Gastroesophageal sphincter (tissue), 4 donors: ENCODE measurements around the gene NPIPA1. TPM values are rescaled to one million over a fixed set of nuclear protein-coding genes. Genes with fewer than 3 reads are reported as not detected.
"Not testable (repeated sequence)": the region's sequence is repeated elsewhere in the genome, so short reads cannot be mapped to it uniquely, and the experiment has no call there.

Experiments
- ATAC-seq: fragments of 150-250 bp; one replicate; pipeline ENCODE4 v1.9.1; 2016; ENCODE audit warnings: mild to moderate bottlenecking, moderate library complexity
- H3K27ac ChIP-seq, 4 donors: fragments of 200-600 bp; sonication (generic) in 3 of 4; 1 replicate in 3 of 4; 2 replicates in 1 of 4; pipeline ENCODE4 v1.5.1; 2016 to 2019
- H3K27me3 ChIP-seq: fragments of 200-600 bp; sonication (generic); one replicate; pipeline ENCODE4 v1.5.1; 2019
- H3K36me3 ChIP-seq, 2 donors: fragments of 200-600 bp; sonication (generic); one replicate each; pipeline ENCODE4 v1.5.1; 2019; ENCODE audit warnings: control low read depth in 1 of 2
- H3K4me1 ChIP-seq, 3 donors: fragments of 200-600 bp; sonication (generic); 1 replicate in 2 of 3; 2 replicates in 1 of 3; pipeline ENCODE4 v1.5.1; 2016 to 2019; ENCODE audit warnings: control low read depth in 2 of 3
- H3K4me3 ChIP-seq, 2 donors: fragments of 200-600 bp; sonication (generic); one replicate each; pipeline ENCODE4 v1.5.1; 2019; ENCODE audit warnings: mild to moderate bottlenecking in 1 of 2, moderate library complexity in 1 of 2
- H3K9me3 ChIP-seq, 3 donors: fragments of 200-600 bp; sonication (generic); one replicate each; pipeline ENCODE4 v1.5.1; 2017 to 2019; ENCODE audit warnings: control low read depth in 2 of 3
- WGBS, 2 donors: methylation state at CpG; one replicate each; pipeline ENCODE4 v1.1.5; 2018; ENCODE audit warnings: low coverage in 1 of 2; 5-methylcytosine and 5-hydroxymethylcytosine counted together
- total RNA-seq, 4 donors: library from RNA; depleted of rRNA; stranded (reverse); fragments of >200 nt; gene quantifications; one replicate each; pipeline ENCODE4 v1.1.0, GENCODE V29; 2016

NPIPA1 gene
- total RNA-seq, 4 donors from 2014 or later = 54.0 to 103 (median 93.4) TPM

DNA sequence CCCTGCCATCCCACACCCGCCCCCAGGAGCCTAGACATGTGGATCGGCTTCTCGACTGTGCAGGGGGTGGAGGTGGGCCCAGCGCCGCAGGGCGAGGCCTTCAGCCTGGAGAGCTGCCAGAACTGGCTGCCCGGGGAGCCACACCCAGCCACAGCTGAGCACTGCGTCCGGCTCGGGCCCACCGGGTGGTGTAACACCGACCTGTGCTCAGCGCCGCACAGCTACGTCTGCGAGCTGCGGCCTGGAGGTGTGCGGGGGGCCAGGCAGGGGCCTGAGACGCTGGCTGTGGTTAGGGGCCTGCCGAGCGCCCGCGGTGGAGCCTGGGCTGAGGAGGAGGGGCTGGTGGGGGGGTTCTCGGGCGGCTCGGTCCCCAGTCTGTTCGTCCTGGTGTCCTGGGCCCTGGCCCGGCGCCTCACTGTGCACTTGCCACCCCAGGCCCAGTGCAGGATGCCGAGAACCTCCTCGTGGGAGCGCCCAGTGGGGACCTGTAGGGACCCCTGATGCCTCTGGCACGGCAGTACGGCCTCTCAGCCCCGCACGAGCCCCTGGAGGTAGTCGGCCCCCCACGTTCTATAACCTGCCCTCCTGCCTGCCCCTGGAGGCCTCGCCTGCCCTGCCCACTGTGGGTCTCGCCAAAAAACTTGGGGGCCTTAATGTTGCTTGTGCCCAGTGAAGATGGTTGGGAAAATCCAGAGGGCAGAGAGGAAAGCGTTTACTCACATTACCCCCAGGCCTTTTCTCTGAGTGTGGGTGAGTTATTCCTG lies 17.2 kb upstream of the NPIPA1 start:
- not testable (repeated sequence) for ATAC-seq, H3K27me3 ChIP-seq, H3K4me3 ChIP-seq, H3K9me3 ChIP-seq, H3K27ac ChIP-seq
- WGBS, 2 donors = no CpG with 5 or more reads among the region's 41 CpGs
- peaks cover 0 to 10% of the 10 kb centered on the region in 2 donors for H3K36me3 ChIP-seq
- peaks cover 0 to 12% (median 0%) of the 10 kb centered on the region in 3 donors for H3K4me1 ChIP-seq

DNA sequence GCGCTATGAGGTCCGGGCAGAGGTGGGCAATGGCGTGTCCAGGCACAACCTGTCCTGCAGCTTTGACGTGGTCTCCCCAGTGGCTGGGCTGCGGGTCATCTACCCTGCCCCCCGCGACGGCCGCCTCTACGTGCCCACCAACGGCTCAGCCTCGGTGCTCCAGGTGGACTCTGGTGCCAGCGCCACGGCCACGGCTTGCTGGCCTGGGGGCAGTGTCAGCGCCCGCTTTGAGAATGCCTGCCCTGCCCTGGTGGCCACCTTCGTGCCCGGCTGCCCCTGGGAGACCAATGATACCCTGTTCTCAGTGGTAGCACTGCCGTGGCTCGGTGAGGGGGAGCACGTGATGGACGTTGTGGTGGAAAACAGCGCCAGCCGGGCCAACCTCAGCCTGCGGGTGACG lies 15.0 kb upstream of the NPIPA1 start:
- Histone ChIP-seq H3K36me3 (peaks cover 0 to 10% of the 10 kb centered on the region in 2 donors), H3K4me1 (peaks cover 0 to 12% (median 0%) of the 10 kb centered on the region in 3 donors)
- H3K27ac ChIP-seq, ATAC-seq, H3K4me3 ChIP-seq, H3K9me3 ChIP-seq, H3K27me3 ChIP-seq: not testable (repeated sequence)
- no CpG with 5 or more reads among the region's 27 CpGs for WGBS, 2 donors

DNA sequence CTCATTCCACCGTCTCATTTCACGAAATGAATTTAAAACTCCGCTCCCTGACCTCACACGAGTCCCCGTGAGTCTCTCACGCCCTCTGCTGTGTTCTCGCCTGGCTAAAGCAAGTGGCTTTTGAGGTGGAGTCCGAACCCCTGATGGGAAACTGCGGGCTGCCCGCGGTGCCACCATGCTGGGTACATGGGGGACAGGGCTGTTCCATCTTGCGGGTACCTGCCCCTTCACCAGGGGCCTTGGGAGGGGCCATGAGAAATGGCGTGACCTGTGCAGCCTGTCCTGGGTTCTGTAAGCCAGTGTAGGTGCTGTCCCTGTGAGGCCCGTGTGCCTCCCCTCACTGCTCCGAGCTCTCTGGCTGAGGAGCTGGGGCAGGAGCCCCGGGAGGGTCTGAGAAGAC lies 14.3 kb upstream of the NPIPA1 start:
- ATAC-seq = not testable (repeated sequence)

DNA sequence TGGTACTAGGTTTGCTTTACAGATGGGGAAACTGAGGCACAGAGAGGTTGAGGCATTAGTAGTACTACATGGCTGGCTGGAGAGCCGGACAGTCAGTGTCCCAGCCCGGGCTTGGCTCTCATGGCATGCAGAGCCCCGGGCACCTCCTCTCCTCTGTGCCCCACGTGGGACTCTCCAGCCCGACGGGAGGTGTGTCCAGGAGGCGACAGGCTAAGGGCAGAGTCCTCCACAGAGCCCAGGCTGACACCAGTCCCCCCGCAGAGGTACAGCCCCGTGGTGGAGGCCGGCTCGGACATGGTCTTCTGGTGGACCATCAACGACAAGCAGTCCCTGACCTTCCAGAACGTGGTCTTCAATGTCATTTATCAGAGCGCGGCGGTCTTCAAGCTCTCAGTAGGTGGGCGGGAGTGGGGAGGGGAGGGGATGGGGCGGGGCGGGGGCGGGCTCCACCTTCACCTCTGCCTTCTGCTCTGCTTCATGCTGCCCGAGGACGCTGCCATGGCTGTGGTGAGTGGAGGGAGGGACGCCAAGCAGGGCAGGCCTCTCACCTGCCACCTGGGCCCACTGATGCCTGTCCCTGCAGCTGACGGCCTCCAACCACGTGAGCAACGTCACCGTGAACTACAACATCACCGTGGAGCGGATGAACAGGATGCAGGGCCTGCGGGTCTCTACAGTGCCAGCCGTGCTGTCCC lies 13.7 kb upstream of the NPIPA1 start:
- not testable (repeated sequence) for H3K4me3 ChIP-seq, H3K4me1 ChIP-seq, H3K9me3 ChIP-seq, H3K27ac ChIP-seq, H3K27me3 ChIP-seq, ATAC-seq
- peaks cover 0 to 13% of the 10 kb centered on the region in 2 donors for H3K36me3 ChIP-seq
- WGBS, 2 donors = no CpG with 5 or more reads among the region's 31 CpGs

More for the DNA sequence above, 14.3 kb upstream of the NPIPA1 start:
- not testable (repeated sequence) for H3K27ac ChIP-seq, H3K9me3 ChIP-seq, H3K4me3 ChIP-seq, H3K27me3 ChIP-seq
- no CpG with 5 or more reads among the region's 16 CpGs for WGBS, 2 donors
- Histone ChIP-seq H3K36me3 (peaks cover 0 to 12% of the 10 kb centered on the region in 2 donors), H3K4me1 (peaks cover 0 to 12% (median 0%) of the 10 kb centered on the region in 3 donors)

DNA sequence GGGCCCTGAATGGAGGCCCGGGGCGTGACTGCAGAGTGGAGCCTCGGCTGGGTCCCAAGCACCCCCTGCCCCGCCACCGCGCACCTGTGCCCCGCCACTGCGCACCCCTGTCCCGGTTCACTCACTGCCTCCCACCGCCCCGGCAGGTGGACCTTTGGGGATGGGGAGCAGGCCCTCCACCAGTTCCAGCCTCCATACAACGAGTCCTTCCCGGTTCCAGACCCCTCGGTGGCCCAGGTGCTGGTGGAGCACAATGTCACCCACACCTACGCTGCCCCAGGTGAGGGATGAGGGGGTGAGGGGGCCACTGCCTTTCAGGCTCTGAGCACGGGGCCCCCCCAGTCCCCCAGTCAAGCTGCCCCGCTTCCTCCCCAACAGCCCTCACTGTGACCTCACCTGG lies 12.9 kb upstream of the NPIPA1 start:
- not testable (repeated sequence) for H3K27ac ChIP-seq, H3K4me1 ChIP-seq, H3K27me3 ChIP-seq, H3K4me3 ChIP-seq, H3K9me3 ChIP-seq, ATAC-seq
- peaks cover 0 to 12% of the 10 kb centered on the region in 2 donors for H3K36me3 ChIP-seq
- no CpG with 5 or more reads among the region's 17 CpGs for WGBS, 2 donors

DNA sequence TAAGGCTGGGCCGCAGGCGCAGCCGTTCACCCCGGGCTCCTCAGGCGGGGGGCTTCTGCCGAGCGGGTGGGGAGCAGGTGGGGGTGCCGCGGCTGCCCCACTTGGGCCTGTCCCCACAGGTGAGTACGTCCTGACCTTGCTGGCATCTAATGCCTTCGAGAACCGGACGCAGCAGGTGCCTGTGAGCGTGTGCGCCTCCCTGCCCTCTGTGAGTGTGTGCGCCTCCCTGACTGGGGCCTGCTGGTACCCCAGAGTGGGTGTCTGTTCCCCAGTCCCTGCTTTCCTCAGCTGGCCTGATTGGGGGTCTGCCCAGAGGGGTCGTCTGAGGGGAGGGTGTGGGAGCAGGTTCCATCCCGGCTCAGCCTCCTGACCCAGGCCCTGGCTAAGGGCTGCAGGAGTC lies 12.3 kb upstream of the NPIPA1 start:
- not testable (repeated sequence) for H3K4me1 ChIP-seq, H3K27ac ChIP-seq, ATAC-seq, H3K9me3 ChIP-seq, H3K4me3 ChIP-seq, H3K27me3 ChIP-seq
- H3K36me3 ChIP-seq = peaks cover 0 to 12% of the 10 kb centered on the region in 2 donors
- no CpG with 5 or more reads among the region's 18 CpGs for WGBS, 2 donors

DNA sequence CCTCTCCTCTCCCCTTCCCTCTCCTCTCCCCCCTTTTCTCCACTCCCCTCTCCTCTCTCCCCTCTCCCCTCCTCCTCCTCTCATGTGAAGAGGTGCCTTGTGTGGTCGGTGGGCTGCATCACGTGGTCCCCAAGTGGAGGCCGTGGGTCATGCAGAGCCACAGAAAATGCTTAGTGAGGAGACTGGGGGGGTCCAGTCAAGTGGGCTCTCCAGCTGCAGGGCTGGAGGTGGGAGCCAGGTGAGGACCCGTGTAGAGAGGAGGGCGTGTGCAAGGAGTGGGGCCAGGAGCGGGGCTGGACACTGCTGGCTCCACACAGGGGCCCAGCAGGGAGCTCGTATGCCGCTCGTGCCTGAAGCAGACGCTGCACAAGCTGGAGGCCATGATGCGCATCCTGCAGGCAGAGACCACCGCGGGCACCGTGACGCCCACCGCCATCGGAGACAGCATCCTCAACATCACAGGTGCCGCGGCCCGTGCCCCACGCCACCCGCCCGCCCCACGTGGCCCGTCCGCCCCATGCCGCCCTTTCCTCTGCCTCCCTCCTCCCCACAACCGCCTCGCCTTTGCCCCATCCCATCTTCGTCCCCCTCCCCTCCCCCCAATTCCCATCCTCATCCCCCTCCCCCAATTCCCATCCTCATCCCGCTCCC lies 9.1 kb upstream of the NPIPA1 start:
- H3K27ac ChIP-seq = peak overlapping the region in 1 of 4 donors; percentile 1
- H3K4me3 ChIP-seq, H3K4me1 ChIP-seq, H3K27me3 ChIP-seq, H3K9me3 ChIP-seq: not testable (repeated sequence)
- H3K36me3 ChIP-seq = peaks cover 0 to 19% of the 10 kb centered on the region in 2 donors
- WGBS, 2 donors = 17 to 69% methylated on average over 1 to 2 of the region's 31 CpGs
- ATAC-seq = peak; percentile 60

DNA sequence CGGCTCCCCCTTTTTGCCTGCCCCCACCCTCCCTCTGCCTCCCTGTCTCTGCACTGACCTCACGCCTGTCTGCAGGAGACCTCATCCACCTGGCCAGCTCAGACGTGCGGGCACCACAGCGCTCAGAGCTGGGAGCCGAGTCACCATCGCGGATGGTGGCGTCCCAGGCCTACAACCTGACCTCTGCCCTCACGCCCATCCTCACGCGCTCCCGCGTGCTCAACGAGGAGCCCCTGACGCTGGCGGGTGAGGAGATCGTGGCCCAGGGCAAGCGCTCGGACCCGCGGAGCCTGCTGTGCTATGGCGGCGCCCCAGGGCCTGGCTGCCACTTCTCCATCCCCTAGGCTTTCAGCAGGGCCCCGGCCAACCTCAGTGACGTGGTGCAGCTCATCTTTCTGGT lies 8.1 kb upstream of the NPIPA1 start:
- no CpG with 5 or more reads among the region's 26 CpGs for WGBS, 2 donors
- peaks cover 0 to 16% of the 10 kb centered on the region in 2 donors for H3K36me3 ChIP-seq

DNA sequence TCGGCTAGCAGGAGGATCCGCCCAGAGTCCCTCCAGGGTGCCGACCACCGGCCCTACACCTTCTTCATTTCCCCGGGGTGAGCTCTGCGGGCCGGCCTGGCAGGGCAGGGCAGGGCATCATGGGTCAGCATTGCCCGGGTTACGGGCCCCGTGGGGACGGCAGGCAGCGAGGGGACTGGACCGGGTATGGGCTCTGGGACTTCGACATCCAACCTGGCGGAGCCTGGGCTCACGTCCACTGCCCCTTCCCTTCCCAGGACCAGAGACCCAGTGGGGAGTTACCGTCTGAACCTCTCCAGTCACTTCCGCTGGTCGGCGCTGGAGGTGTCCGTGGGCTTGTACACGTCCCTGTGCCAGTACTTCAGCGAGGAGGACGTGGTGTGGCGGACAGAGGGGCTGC lies 7.0 kb upstream of the NPIPA1 start:
- not testable (repeated sequence) for H3K9me3 ChIP-seq, ATAC-seq, H3K4me3 ChIP-seq, H3K27me3 ChIP-seq, H3K4me1 ChIP-seq, H3K27ac ChIP-seq
- WGBS, 2 donors = no CpG with 5 or more reads among the region's 25 CpGs
- peaks cover 0 to 18% of the 10 kb centered on the region in 2 donors for H3K36me3 ChIP-seq

More for the DNA sequence above, 8.1 kb upstream of the NPIPA1 start:
- H3K9me3 ChIP-seq, H3K27ac ChIP-seq, H3K27me3 ChIP-seq, H3K4me1 ChIP-seq, ATAC-seq, H3K4me3 ChIP-seq: not testable (repeated sequence)

DNA sequence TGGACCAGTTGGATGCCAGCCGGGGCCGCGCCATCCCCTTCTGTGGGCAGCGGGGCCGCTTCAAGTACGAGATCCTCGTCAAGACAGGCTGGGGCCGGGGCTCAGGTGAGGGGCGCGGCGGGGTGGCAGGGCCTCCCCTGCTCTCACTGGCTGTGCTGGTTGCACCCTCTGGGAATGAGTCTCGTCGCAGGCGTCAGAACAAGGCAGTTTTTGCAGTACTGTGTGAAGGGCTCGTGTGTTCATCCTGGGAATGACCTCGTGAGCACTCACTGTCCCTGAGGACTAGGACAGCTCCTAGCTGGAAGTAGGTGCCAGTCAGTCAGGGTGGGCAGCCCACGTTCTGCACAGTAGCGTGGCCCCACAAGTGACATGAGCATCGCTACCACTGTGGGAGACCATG lies 6.3 kb upstream of the NPIPA1 start:
- not testable (repeated sequence) for ATAC-seq, H3K9me3 ChIP-seq, H3K27me3 ChIP-seq, H3K4me3 ChIP-seq, H3K27ac ChIP-seq, H3K4me1 ChIP-seq
- no CpG with 5 or more reads among the region's 19 CpGs for WGBS, 2 donors
- peaks cover 0 to 21% of the 10 kb centered on the region in 2 donors for H3K36me3 ChIP-seq

DNA sequence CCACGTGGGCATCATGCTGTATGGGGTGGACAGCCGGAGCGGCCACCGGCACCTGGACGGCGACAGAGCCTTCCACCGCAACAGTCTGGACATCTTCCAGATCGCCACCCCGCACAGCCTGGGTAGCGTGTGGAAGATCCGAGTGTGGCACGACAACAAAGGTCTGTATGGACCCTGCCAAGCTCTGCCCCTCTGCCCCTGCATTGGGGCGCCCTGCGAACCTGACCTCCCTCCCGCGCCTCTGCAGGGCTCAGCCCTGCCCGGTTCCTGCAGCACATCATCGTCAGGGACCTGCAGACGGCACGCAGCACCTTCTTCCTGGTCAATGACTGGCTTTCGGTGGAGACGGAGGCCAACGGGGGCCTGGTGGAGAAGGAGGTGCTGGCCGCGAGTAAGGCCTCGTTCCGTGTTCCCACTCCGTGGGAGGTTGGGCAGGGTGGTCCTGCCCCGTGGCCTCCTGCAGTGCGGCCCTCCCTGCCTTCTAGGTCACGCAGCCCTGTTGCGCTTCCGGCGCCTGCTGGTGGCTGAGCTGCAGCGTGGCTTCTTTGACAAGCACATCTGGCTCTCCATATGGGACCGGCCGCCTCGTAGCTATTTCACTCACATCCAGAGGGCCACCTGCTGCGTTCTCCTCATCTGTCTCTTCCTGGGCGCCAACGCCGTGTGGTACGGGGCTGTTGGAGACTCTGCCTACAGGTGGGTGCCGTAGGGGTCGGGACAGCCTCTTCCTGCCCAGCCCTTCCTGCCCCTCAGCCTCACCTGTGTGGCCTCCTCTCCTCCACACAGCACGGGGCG lies 4.5 kb upstream of the NPIPA1 start:
- H3K4me1 ChIP-seq, H3K27ac ChIP-seq, H3K9me3 ChIP-seq, H3K27me3 ChIP-seq, ATAC-seq, H3K4me3 ChIP-seq: not testable (repeated sequence)
- no CpG with 5 or more reads among the region's 47 CpGs for WGBS, 2 donors
- peaks cover 0 to 21% of the 10 kb centered on the region in 2 donors for H3K36me3 ChIP-seq

DNA sequence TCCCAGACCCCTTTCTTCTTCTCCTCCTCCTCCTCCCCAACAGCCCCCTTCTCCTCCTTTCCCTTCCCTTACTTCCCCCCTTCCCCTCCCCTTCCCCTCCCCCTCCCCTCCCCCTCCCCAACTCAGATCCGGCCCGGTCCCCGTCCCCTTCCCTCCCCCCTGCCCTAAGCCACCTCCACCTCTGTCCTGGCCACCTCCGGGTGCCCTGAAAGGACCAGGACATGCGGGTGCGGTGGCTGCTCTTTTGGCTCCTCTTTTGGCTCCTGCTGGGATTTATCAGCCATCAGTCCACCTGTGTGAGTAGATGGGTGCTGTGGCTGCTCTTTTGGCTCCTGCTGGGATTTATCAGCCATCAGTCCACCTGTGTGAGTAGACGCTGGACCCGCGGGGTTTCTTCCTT lies 751 bp downstream of the NPIPA1 start:
- not testable (repeated sequence) for H3K27ac ChIP-seq, H3K4me3 ChIP-seq, H3K4me1 ChIP-seq, ATAC-seq, H3K27me3 ChIP-seq, H3K9me3 ChIP-seq
- WGBS, 2 donors = no CpG with 5 or more reads among the region's 9 CpGs
- peaks cover 0 to 14% of the 10 kb centered on the region in 2 donors for H3K36me3 ChIP-seq

DNA sequence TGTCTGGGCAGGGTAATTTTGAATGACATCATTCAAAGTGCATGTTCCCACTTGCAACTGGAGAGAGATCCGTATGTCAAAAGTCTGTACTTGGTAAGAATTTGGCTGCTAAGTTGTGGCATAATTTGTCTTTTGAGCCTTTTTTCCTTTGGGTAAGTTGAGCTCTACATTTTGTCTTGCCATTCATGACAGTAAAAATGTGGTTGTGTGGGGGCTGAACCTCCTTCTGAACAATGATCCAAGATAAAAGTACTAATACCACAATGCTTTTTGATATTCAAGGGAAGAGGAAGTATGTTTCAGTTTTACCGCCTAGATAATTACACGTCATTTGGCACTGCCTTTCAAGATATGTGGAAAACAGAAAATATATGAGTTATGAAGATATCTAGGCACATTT lies 5.4 kb downstream of the NPIPA1 start:
- not testable (repeated sequence) for H3K9me3 ChIP-seq, H3K4me3 ChIP-seq, H3K4me1 ChIP-seq, ATAC-seq, H3K27ac ChIP-seq, H3K27me3 ChIP-seq
- peaks cover 0 to 15% of the 10 kb centered on the region in 2 donors for H3K36me3 ChIP-seq
- WGBS, 2 donors = 44 to 57% methylated on average over 2 to 3 of the region's 3 CpGs
